Osteoblast (primary cell): ENCODE results near the gene GNLY. TPM values are rescaled to one million over a fixed set of nuclear protein-coding genes. Genes with fewer than 3 reads are reported as not detected.

Source experiments
- DNase-seq: peaks from one replicate; pipeline ENCODE4 v3.0.0; 2011; ENCODE audit warnings: low spot score, mixed read lengths; ENCODE audit not compliant: insufficient read length; ENCODE audit errors: missing footprints
- H2AFZ ChIP-seq: 2 replicates; pipeline ENCODE4 v1.6.0; 2011; ENCODE audit warnings: mild to moderate bottlenecking, low read length
- H3K27ac ChIP-seq: 2 replicates; pipeline ENCODE4 v1.5.1; 2011; ENCODE audit warnings: mild to moderate bottlenecking, low read depth, low read length, moderate library complexity
- H3K27me3 ChIP-seq: 2 replicates; pipeline ENCODE4 v1.6.0; 2012; ENCODE audit warnings: mild to moderate bottlenecking, control low read depth, inconsistent platforms, low read length, moderate library complexity; ENCODE audit not compliant: insufficient read depth
- H3K36me3 ChIP-seq: 2 replicates; pipeline ENCODE4 v1.5.1; 2011; ENCODE audit warnings: mild to moderate bottlenecking, low read length, control low read depth, moderate library complexity; ENCODE audit not compliant: insufficient read depth
- H3K4me1 ChIP-seq: 2 replicates; pipeline ENCODE4 v1.5.1; 2011; ENCODE audit warnings: mild to moderate bottlenecking, low read length, control low read depth, moderate library complexity; ENCODE audit not compliant: insufficient read depth
- H3K4me2 ChIP-seq: 2 replicates; pipeline ENCODE4 v1.6.0; 2011; ENCODE audit warnings: mild to moderate bottlenecking, low read length; ENCODE audit not compliant: insufficient read depth
- H3K4me3 ChIP-seq: fragments of 200-600 bp; sonication (generic); 3 replicates; pipeline ENCODE4 v1.5.1; 2012; ENCODE audit warnings: mild to moderate bottlenecking, low read length, inconsistent platforms; ENCODE audit not compliant: insufficient read depth
- H3K79me2 ChIP-seq: 2 replicates; pipeline ENCODE4 v1.6.0; 2012; ENCODE audit warnings: mild to moderate bottlenecking, low read length, control low read depth, inconsistent platforms; ENCODE audit not compliant: insufficient read depth
- H3K9me3 ChIP-seq: 2 replicates; pipeline ENCODE4 v1.5.1; 2011; ENCODE audit warnings: low read depth, low read length, control low read depth
- H4K20me1 ChIP-seq: 2 replicates; pipeline ENCODE4 v1.6.0; 2012; ENCODE audit warnings: mild to moderate bottlenecking, low read length, control low read depth; ENCODE audit not compliant: insufficient read depth
- total RNA-seq: library from RNA; depleted of rRNA; stranded (reverse); fragments of >200 nt; gene quantifications from 2 replicates; pipeline ENCODE4 v1.2.3, GENCODE V29; 2012
- TF ChIP-seq, protein P1 (sequence below): IDR thresholded peaks from 2 replicates; pipeline ENCODE4 v1.5.1; 2011; ENCODE audit warnings: mild to moderate bottlenecking, low read depth, low read length, moderate library complexity; ENCODE audit errors: extremely low read depth

The GNLY gene
- total RNA-seq, 1 donor = not detected

DNA sequence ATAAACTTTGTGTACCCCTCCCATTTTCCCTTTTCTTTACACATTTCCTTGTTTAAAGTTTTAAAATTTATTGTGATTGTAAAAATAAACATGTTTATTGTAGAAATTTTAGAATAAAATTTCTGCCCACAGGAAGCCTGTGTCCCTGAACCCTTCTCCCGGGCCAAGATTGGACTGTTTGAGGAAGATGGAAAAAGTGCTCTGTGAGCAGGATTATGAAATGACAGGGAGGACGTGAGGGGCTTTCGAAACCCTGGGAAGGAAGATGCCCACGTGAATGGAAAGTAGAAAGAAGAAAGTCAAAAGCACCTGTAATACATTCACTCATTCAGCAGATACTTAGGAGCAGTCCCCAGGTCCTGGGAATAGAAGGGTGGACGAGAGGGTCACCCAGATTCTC, 34.2 kb downstream of the GNLY start:
- H3K27ac ChIP-seq = no peak overlapping the region
- no peak overlapping the region for H3K4me2 ChIP-seq
- no peak overlapping the region for H2AFZ ChIP-seq
- peaks cover 19% of the 10 kb centered on the region for H3K4me1 ChIP-seq
- no peaks in the 10 kb centered on the region for H3K36me3 ChIP-seq
- no peak for DNase-seq
- TF ChIP-seq, protein P1, sequence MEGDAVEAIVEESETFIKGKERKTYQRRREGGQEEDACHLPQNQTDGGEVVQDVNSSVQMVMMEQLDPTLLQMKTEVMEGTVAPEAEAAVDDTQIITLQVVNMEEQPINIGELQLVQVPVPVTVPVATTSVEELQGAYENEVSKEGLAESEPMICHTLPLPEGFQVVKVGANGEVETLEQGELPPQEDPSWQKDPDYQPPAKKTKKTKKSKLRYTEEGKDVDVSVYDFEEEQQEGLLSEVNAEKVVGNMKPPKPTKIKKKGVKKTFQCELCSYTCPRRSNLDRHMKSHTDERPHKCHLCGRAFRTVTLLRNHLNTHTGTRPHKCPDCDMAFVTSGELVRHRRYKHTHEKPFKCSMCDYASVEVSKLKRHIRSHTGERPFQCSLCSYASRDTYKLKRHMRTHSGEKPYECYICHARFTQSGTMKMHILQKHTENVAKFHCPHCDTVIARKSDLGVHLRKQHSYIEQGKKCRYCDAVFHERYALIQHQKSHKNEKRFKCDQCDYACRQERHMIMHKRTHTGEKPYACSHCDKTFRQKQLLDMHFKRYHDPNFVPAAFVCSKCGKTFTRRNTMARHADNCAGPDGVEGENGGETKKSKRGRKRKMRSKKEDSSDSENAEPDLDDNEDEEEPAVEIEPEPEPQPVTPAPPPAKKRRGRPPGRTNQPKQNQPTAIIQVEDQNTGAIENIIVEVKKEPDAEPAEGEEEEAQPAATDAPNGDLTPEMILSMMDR = no peak
- H3K4me3 ChIP-seq = no peak overlapping the region
- no peaks in the 10 kb centered on the region for H3K79me2 ChIP-seq
- H4K20me1 ChIP-seq = no peaks in the 10 kb centered on the region
- no peaks in the 10 kb centered on the region for H3K9me3 ChIP-seq
- no peaks in the 10 kb centered on the region for H3K27me3 ChIP-seq

DNA sequence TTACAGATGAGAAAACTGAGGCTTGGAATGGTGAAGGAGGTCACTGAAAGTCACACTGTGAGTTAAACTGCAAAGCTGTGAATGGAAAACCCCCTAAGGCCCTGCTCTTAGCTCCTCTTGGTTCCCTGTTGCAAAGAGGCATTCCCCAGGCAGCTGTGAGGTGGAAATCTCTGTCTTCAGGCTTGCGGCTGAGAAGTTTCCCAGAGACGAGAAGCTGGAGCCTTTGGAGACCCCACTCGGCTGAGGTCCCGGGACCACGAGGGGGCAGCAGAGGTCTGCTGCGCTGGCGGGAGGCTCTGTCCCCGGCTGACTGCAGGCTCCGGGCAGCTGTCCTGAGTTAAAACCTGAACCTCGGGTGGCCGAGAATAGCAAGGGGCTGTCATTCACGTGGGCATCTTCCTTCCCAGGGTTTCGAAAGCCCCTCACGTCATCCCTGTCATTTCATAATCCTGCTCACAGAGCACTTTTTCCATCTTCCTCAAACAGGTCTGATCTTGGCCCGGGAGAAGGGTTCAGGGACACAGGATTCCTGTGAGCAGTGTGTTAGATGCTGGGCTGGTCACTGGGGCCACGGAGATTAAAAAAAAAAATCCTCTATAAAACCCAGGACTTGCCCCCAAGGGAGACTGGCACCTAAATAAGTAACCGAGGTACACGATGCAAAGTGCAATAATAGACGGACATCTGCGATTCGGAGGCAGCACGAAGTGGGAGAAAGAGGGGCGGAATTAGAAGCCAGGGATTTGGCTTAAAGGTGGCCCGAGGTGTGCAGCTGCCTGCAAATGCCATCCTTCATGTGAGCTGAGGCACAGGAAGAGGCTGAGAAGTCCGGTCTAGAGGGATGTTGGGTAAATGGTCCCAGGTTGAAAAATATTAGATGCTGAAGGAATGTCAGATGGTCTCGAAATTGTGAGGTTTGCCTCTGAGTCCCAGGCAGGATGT, 35.0 kb downstream of the GNLY start:
- Histone ChIP-seq H3K27ac (no peak overlapping the region), H3K4me3 (no peak overlapping the region), H3K79me2 (no peaks in the 10 kb centered on the region), H3K9me3 (no peaks in the 10 kb centered on the region), H3K36me3 (no peaks in the 10 kb centered on the region), H3K27me3 (no peaks in the 10 kb centered on the region), H3K4me1 (peaks cover 14% of the 10 kb centered on the region), H2AFZ (peak overlapping the region; percentile 59), H3K4me2 (peak overlapping the region; percentile 37), H4K20me1 (no peaks in the 10 kb centered on the region)
- TF ChIP-seq, protein P1 = peak; percentile 99
- peak; percentile 98 for DNase-seq

DNA sequence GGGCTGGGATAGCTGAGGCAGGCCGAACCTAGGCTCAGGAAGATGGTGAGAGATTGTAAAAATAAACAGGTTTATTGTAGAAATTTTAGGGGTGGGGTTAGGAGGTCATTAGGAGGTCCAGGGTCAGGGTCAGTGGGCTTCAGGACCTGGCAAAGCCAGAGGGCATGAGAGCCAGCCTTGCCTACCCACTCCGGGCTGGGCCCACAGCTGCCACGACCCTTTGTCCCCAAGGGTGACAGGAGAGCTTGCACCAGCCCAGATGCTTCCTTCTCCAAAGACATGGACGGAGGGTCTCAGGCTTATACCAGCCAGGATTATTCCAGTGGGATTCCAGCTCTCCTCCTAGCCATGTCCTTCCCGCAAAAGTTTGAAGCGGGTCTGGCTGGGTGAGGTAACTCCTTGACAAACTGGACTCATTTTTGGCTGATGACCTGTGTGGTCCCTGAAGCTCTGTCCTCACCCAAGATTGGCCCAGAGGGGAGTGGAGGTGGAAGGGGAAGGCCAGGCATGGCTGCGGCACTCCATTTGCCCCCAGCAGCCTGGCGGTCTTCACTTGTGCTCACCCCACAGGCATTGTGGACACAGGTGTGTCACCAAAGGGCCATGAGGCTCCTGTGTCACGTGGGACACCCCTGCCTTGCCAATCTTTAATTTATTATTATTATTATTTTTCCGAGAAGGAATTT, 35.8 kb downstream of the GNLY start:
- Histone ChIP-seq H2AFZ (no peak overlapping the region), H3K27ac (no peak overlapping the region), H3K36me3 (no peaks in the 10 kb centered on the region), H3K27me3 (no peaks in the 10 kb centered on the region), H3K4me3 (no peak overlapping the region), H4K20me1 (no peaks in the 10 kb centered on the region), H3K4me2 (no peak overlapping the region), H3K4me1 (peaks cover 9% of the 10 kb centered on the region), H3K79me2 (no peaks in the 10 kb centered on the region), H3K9me3 (no peaks in the 10 kb centered on the region)
- no peak for DNase-seq
- TF ChIP-seq, protein P1 = no peak

DNA sequence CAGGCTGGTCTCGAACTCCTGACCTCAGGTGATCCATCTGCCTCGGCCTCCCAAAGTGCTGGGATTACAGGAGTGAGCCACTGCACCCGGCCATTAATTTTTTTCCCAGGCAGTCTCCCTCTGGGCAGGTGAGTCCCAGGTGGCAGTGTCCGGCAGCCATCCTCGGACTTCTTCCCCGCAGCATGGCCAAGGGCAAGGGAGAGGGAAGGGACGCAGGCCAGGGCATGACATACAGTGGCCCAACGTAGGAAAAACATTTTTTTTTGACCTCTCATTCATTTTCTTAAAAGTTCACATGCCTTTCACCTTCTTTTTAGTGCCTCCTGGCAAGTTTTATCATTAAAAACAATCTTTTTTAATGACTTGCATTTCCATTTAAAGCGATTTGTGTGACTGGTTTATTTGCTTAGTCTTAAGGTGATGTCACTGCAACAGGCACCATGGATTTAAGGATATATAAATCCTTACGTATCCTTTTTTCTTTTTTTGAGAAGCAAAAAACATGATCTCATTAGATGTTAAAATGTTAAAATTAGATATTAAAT, 36.6 kb downstream of the GNLY start:
- peaks cover 17% of the 10 kb centered on the region for H3K4me1 ChIP-seq
- H3K4me3 ChIP-seq = no peak overlapping the region
- TF ChIP-seq, protein P1 = no peak
- H2AFZ ChIP-seq = no peak overlapping the region
- no peaks in the 10 kb centered on the region for H3K79me2 ChIP-seq
- H3K36me3 ChIP-seq = no peaks in the 10 kb centered on the region
- no peak overlapping the region for H3K27ac ChIP-seq
- DNase-seq = no peak
- no peaks in the 10 kb centered on the region for H3K27me3 ChIP-seq
- H3K9me3 ChIP-seq = no peaks in the 10 kb centered on the region
- no peaks in the 10 kb centered on the region for H4K20me1 ChIP-seq
- no peak overlapping the region for H3K4me2 ChIP-seq
